Panc1 (cell line): ENCODE measurements around the gene ARAF.

Experiments
- CTCF ChIP-seq: fragments of 450-650 bp; IDR thresholded peaks from 2 replicates; pipeline ENCODE4 v1.5.1; 2017; ENCODE audit warnings: mild to moderate bottlenecking
- POLR2AphosphoS5 ChIP-seq: IDR thresholded peaks from 2 replicates; pipeline ENCODE4 v1.6.1; 2012; ENCODE audit warnings: mild to moderate bottlenecking, low read depth, low read length, moderate library complexity

- TF ChIP-seq CTCF (no peak), POLR2AphosphoS5 (no peak)
Measured at GRCh38 chrX:47539860-47540259, 21.1 kb upstream of the ARAF start.
